Measurements from ENCODE around the gene YIPF4.

The YIPF4 gene

DNA sequence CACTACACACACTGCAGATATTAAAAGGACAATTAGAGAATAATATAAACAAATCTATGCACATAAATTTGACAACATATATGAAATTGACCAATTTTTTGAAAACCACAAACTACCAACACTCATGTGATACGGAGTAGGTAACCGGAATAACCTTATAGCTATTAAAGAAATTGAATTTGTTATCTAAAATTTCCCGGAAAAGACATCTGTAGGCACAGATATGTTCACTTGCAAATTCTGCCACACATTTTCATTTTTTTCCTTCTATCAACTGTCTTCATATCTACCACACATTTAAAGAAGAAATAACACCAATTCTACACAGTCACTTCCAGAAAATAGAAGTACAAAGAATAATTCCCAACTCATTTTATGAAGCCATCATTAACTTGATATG lies 35.4 kb upstream of the YIPF4 start:
- no peak overlapping the region for H3K4me3 ChIP-seq (ENCODE audit: low read depth, low read length)
- TF ChIP-seq, protein P1, sequence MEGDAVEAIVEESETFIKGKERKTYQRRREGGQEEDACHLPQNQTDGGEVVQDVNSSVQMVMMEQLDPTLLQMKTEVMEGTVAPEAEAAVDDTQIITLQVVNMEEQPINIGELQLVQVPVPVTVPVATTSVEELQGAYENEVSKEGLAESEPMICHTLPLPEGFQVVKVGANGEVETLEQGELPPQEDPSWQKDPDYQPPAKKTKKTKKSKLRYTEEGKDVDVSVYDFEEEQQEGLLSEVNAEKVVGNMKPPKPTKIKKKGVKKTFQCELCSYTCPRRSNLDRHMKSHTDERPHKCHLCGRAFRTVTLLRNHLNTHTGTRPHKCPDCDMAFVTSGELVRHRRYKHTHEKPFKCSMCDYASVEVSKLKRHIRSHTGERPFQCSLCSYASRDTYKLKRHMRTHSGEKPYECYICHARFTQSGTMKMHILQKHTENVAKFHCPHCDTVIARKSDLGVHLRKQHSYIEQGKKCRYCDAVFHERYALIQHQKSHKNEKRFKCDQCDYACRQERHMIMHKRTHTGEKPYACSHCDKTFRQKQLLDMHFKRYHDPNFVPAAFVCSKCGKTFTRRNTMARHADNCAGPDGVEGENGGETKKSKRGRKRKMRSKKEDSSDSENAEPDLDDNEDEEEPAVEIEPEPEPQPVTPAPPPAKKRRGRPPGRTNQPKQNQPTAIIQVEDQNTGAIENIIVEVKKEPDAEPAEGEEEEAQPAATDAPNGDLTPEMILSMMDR (IDR thresholded peaks at IDR 0.05; ENCODE audit: insufficient read depth, low read depth, low read length, missing control alignments): no peak
- no peak for DNase-seq (ENCODE audit: low read depth)

DNA sequence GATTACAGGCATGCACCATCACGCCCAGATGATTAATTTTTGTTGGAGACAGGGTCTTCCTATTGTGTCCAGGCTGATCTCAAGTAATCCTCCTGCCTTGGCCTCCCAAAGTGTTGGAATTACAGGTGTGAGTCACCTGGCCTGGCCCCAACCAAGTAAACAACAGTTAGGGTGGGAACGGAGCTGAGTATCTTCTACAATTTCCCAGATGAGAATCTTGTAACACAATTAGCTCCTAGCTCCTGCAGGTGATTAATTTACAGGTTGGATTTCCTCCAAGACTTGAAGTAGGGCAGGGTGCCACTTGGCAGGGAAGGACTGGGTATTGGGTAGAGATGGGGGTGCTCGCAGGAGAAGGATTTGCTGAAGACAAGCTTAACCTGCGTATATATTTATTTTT lies 30.8 kb upstream of the YIPF4 start:
- H3K4me3 ChIP-seq (ENCODE audit: low read depth, low read length): no peak overlapping the region
- TF ChIP-seq, protein P1 (IDR thresholded peaks at IDR 0.05; ENCODE audit: insufficient read depth, low read depth, low read length, missing control alignments): no peak
- no peak for DNase-seq (ENCODE audit: low read depth)

DNA sequence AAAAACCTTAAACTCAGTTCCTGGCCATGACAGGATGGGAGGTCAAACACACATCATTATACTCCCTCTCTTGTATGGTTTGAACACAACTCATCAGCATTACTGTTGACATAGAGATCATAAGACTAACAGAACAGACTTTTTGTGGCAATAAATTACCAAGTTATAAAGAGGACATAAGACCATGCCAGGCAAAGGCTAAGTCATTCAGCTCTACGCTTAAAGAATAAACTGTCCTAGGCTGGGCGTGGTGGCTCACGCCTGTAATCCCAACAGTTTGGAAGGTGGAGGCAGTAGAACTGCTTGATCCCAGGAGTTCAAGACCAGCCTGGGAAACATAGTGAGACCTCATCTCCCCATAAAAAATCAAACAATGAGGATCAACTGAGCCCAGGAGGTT lies 29.4 kb upstream of the YIPF4 start:
- no peak overlapping the region for H3K4me3 ChIP-seq (ENCODE audit: low read depth, low read length)
- no peak for DNase-seq (ENCODE audit: low read depth)
- TF ChIP-seq, protein P1 (IDR thresholded peaks at IDR 0.05; ENCODE audit: insufficient read depth, low read depth, low read length, missing control alignments): no peak

DNA sequence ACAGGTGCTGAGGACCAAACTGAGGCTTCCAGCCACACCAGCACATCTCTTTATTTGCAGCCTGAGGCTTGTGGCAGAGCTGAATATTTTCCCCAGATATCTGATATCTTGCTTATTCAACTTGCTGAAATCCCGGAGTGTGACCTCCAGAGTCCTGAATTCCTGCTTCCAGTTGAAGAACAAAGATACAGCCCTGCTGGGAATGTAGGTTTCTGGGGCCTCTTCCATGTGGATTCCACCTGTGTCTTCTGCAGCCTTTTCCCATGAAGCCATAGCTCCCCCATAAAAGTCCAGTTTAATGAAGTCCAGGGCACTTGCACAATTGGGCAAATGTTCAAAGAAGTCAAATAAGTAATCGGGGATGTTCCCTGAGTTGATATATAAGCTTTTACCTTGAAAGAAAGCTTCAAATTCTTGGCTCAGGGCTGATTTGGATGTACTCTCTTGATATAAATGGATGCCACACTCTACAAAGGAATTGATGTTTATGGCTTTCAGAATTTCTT lies 27.9 kb upstream of the YIPF4 start:
- no peak for DNase-seq (ENCODE audit: low read depth)
- no peak overlapping the region for H3K4me3 ChIP-seq (ENCODE audit: low read depth, low read length)
- TF ChIP-seq, protein P1 (IDR thresholded peaks at IDR 0.05; ENCODE audit: insufficient read depth, low read depth, low read length, missing control alignments): no peak

DNA sequence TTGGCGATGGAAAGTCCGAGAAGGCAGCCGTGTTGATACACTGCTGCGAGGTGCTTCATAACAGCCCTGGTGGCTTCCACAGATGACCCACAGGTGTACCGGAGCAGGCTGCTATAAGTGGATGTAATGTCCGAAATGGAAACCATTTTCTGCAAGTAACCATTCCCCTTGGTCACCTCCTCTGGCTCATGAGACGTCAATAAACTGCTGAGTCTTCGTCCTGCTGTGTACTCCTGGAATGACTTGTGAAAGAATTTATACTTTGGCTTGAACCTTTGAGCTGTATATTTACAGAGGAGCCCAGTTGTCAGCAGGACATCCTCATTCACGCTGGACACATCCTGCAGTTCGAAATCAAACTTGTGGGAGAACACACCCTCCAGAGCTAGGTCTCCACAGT lies 27.4 kb upstream of the YIPF4 start:
- TF ChIP-seq, protein P1 (IDR thresholded peaks at IDR 0.05; ENCODE audit: insufficient read depth, low read depth, low read length, missing control alignments): no peak
- H3K4me3 ChIP-seq (ENCODE audit: low read depth, low read length): no peak overlapping the region
- no peak for DNase-seq (ENCODE audit: low read depth)

DNA sequence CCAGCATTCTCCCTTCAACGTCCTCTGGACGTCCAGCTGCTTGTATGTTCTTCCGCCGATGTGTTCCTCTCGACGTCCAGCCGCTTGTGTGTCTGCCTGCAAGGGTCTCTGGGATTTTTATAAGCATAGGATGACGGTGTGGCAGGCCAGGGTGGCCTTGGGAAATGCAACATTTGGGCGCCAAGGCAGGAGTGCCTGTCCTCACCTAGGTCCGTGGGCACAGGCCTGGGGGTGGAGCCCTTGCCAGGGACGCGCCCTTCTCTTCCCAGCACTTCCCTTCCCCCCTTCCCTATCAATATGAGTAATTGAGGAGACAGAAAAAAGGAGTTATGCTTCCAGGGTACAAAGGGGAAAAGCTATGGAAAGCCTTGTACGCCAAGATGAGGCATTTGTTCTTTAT lies 19.5 kb upstream of the YIPF4 start:
- TF ChIP-seq, protein P1 (IDR thresholded peaks at IDR 0.05; ENCODE audit: insufficient read depth, low read depth, low read length, missing control alignments): no peak
- H3K4me3 ChIP-seq (ENCODE audit: low read depth, low read length): no peak overlapping the region
- DNase-seq (ENCODE audit: low read depth): no peak

DNA sequence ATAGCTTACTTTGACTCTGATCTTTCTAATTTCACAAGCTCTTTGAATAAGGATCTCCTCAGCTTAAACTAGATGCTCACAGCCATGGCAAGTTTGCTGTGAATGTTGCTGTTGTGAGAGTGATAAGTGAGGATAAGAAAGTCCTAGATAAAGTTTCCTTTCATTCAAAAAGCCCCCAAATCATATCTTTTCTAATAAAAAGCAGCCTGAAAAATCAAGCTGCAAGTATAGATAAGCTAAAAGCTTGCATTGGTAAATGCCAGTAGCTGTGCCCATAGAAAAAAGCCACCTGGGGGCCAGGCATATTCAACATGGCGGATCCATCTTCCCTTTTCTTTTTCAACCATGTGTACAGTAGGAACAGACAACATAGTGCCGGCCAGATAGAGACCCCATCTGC lies 17.3 kb upstream of the YIPF4 start:
- DNase-seq (ENCODE audit: low read depth): no peak
- no peak overlapping the region for H3K4me3 ChIP-seq (ENCODE audit: low read depth, low read length)
- TF ChIP-seq, protein P1 (IDR thresholded peaks at IDR 0.05; ENCODE audit: insufficient read depth, low read depth, low read length, missing control alignments): no peak

Measured in GM12865 (cell line).